IMR-90 (cell line): ENCODE data around the gene ROR2. TPM values are rescaled to one million over a fixed set of nuclear protein-coding genes. Genes with fewer than 3 reads are reported as not detected.

Source experiments
- ATAC-seq: fragments of 200-7000 bp; cut with Tn5 transposase; 2 replicates; pipeline ENCODE4 v1.9.1; 2020; ENCODE audit warnings: low read depth, mild to moderate bottlenecking, moderate library complexity
- BruUV-seq: library from RNA; stranded (reverse); fragments of 400-500 nt; replicated peaks from 2 replicates; lab custom pipeline; 2021; lab: Mats Ljungman, UMichigan
- CTCF ChIA-PET: fragments of 300-600 bp; formaldehyde crosslinking; extraction: SDS; loops from one replicate; lab custom pipeline; 2021; ENCODE audit warnings: antibody characterized with exemption; lab: Yijun Ruan, JAX
- POLR2A ChIA-PET: fragments of 300-600 bp; sonication (Branson Sonifier 250); formaldehyde crosslinking; loops from one replicate; lab custom pipeline; 2022; ENCODE audit warnings: antibody characterized with exemption; ENCODE audit not compliant: unreplicated experiment; lab: Charles Lee
- DNase-seq: peaks from one replicate; pipeline ENCODE4 v3.0.0; 2013
- H2AFZ ChIP-seq: replicated peaks from 2 replicates; pipeline ENCODE3; 2013; ENCODE audit warnings: low read length, mild to moderate bottlenecking; ENCODE audit not compliant: poor library complexity
- H2AK5ac ChIP-seq: 2 replicates; pipeline ENCODE4 v1.6.1; 2013; ENCODE audit warnings: low read depth, low read length, inconsistent platforms
- H2AK9ac ChIP-seq: replicated peaks from 2 replicates; pipeline ENCODE3; 2013; ENCODE audit warnings: mild to moderate bottlenecking, low read depth, low read length, moderate library complexity; ENCODE audit not compliant: poor library complexity
- H2BK120ac ChIP-seq: 2 replicates; pipeline ENCODE4 v1.6.1; 2013; ENCODE audit warnings: low read depth, low read length, inconsistent platforms
- H2BK15ac ChIP-seq: 3 replicates; pipeline ENCODE4 v1.6.1; 2013; ENCODE audit warnings: low read depth, low read length, inconsistent platforms
- H2BK20ac ChIP-seq: 2 replicates; pipeline ENCODE4 v1.6.1; 2013; ENCODE audit warnings: low read depth, mild to moderate bottlenecking, inconsistent platforms, low read length, moderate library complexity
- H2BK5ac ChIP-seq: 2 replicates; pipeline ENCODE4 v1.6.1; 2013; ENCODE audit warnings: mild to moderate bottlenecking, low read depth, low read length, inconsistent platforms; ENCODE audit not compliant: poor library complexity, severe bottlenecking
- H3K14ac ChIP-seq: replicated peaks from 2 replicates; pipeline ENCODE4 v1.6.1; 2013; ENCODE audit warnings: low read depth, low read length, inconsistent platforms
- H3K18ac ChIP-seq: 2 replicates; pipeline ENCODE4 v1.6.1; 2013; ENCODE audit warnings: low read depth, low read length, control low read depth
- H3K23ac ChIP-seq: 2 replicates; pipeline ENCODE4 v1.6.1; 2013; ENCODE audit warnings: low read depth, low read length, inconsistent platforms
- H3K27ac ChIP-seq: 2 replicates; pipeline ENCODE4 v1.5.1; 2013; ENCODE audit warnings: mild to moderate bottlenecking, control low read depth, low read length; ENCODE audit not compliant: insufficient read depth
- H3K27me3 ChIP-seq: 2 replicates; pipeline ENCODE4 v1.6.1; 2013; ENCODE audit warnings: low read length; ENCODE audit not compliant: control insufficient read depth, insufficient read depth
- H3K36me3 ChIP-seq: 2 replicates; pipeline ENCODE4 v1.6.1; 2013; ENCODE audit warnings: low read length, mixed read lengths; ENCODE audit not compliant: control insufficient read depth, insufficient read depth
- H3K4ac ChIP-seq: 2 replicates; pipeline ENCODE4 v1.6.1; 2013; ENCODE audit warnings: low read depth, low read length, inconsistent platforms
- H3K4me1 ChIP-seq: 2 replicates; pipeline ENCODE4 v1.6.1; 2013; ENCODE audit warnings: low read length, mixed read lengths; ENCODE audit not compliant: control insufficient read depth, insufficient read depth
- H3K4me2 ChIP-seq: 2 replicates; pipeline ENCODE4 v1.6.1; 2013; ENCODE audit warnings: low read depth, mild to moderate bottlenecking, control low read depth, low read length, moderate library complexity
- H3K4me3 ChIP-seq: 2 replicates; pipeline ENCODE4 v1.5.1; 2013; ENCODE audit warnings: low read depth, mild to moderate bottlenecking, control low read depth, low read length, moderate library complexity; ENCODE audit not compliant: insufficient read depth
- H3K56ac ChIP-seq: 2 replicates; pipeline ENCODE4 v1.6.1; 2013; ENCODE audit warnings: low read length, inconsistent platforms; ENCODE audit not compliant: insufficient read depth; ENCODE audit errors: extremely low read depth
- H3K79me1 ChIP-seq, 2 experiments: 2 replicates each; pipeline ENCODE4 v1.6.1; 2013; ENCODE audit warnings: low read length in 2 of 2, inconsistent platforms in 1 of 2, low read depth in 1 of 2
- H3K9ac ChIP-seq: 2 replicates; pipeline ENCODE4 v1.6.1; 2013; ENCODE audit warnings: low read depth, low read length, control low read depth
- H3K9me1 ChIP-seq: 2 replicates; pipeline ENCODE4 v1.6.1; 2013; ENCODE audit warnings: low read length, inconsistent platforms; ENCODE audit not compliant: insufficient read depth
- H3K9me3 ChIP-seq: 2 replicates; pipeline ENCODE4 v1.6.1; 2013; ENCODE audit warnings: low read length; ENCODE audit not compliant: control insufficient read depth, insufficient read depth
- H4K20me1 ChIP-seq: 2 replicates; pipeline ENCODE4 v1.6.1; 2013; ENCODE audit warnings: low read length, inconsistent platforms; ENCODE audit not compliant: insufficient read depth
- H4K5ac ChIP-seq: 2 replicates; pipeline ENCODE4 v1.6.1; 2013; ENCODE audit warnings: mild to moderate bottlenecking, low read depth, low read length, control low read depth
- H4K8ac ChIP-seq, 2 experiments: 2 replicates each; pipeline ENCODE4 v1.6.1; 2013; ENCODE audit warnings: low read depth in 2 of 2, low read length in 2 of 2, control low read depth in 1 of 2, inconsistent platforms in 1 of 2
- H4K91ac ChIP-seq: 2 replicates; pipeline ENCODE4 v1.6.1; 2013; ENCODE audit warnings: low read depth, low read length, inconsistent platforms; ENCODE audit not compliant: insufficient read depth
- RAD21 ChIP-seq: IDR thresholded peaks from 2 replicates; pipeline ENCODE4 v1.6.1; 2012; ENCODE audit warnings: low read length, improper control_type of control experiment
- SMC3 ChIP-seq: fragments of 150-350 bp; IDR thresholded peaks from 2 replicates; pipeline ENCODE4 v1.6.1; 2016; ENCODE audit warnings: low read depth, mild to moderate bottlenecking, antibody characterized with exemption, low read length, moderate library complexity
- WGBS, 2 experiments: methylation state at CpG; one replicate each; pipeline versions ENCODE4 v1.1.5 to v1.1.7; 2013; ENCODE audit warnings: missing lambda C conversion rate in 2 of 2; ENCODE audit not compliant: insufficient read length in 1 of 2; ENCODE audit errors: extremely low coverage in 2 of 2; 5-methylcytosine and 5-hydroxymethylcytosine counted together
- dilution Hi-C: fragments of 300-500 bp; cut with HindIII; formaldehyde crosslinking; loops from one replicate; pipeline ENCODE4 v1.14.3; 2018; ENCODE audit warnings: low sequenced_read_pairs; ENCODE audit not compliant: unreplicated experiment
- in situ Hi-C: fragments of 300-500 bp; cut with MboI; formaldehyde crosslinking; loops from 3 replicates; pipeline ENCODE4 v1.14.3; 2019; ENCODE audit warnings: low sequenced_read_pairs, inconsistent platforms, mixed read lengths
- intact Hi-C: fragments of 100-400 bp; cut with micrococcal nuclease; formaldehyde crosslinking; loops from 2 replicates; pipeline ENCODE4 v1.10.0; 2022
- polyA plus RNA-seq, 3 experiments: library from polyadenylated mRNA; depleted of rRNA; stranded (reverse); fragments of >200 nt; gene quantifications; 2 replicates each; pipeline ENCODE4 v1.2.3, GENCODE V29; 2012; ENCODE audit warnings: low replicate concordance in 1 of 3
- total RNA-seq: library from RNA; depleted of rRNA; stranded (reverse); fragments of >200 nt; gene quantifications from 2 replicates; pipeline ENCODE4 v1.2.3, GENCODE V29; 2012

ROR2 gene
- total and polyA plus RNA-seq, 2 of the 4 experiments (the other 2 are of a cell fraction): 2.3 to 4.8 TPM

GRCh38 chr9:91604451-91605179, 345.4 kb downstream of the ROR2 start:
- BruUV-seq: no TSS peak
- Histone ChIP-seq H4K5ac (no peak overlapping the region), H2AK9ac (no peak overlapping the region), H4K20me1 (no peaks in the 10 kb centered on the region), H4K91ac (no peak overlapping the region), H3K23ac (no peak overlapping the region), H2BK20ac (no peak overlapping the region), H3K9ac (no peak overlapping the region), H3K4me3 (no peak overlapping the region), H2BK5ac (no peak overlapping the region), H3K27ac (no peak overlapping the region), H4K8ac (no peak overlapping the region), H3K4me1 (no peaks in the 10 kb centered on the region), H3K14ac (no peak overlapping the region), H3K79me1 (no peaks in the 10 kb centered on the region), H3K36me3 (no peaks in the 10 kb centered on the region), H3K9me1 (no peaks in the 10 kb centered on the region), H3K18ac (no peak overlapping the region), H3K4me2 (no peak overlapping the region), H3K27me3 (peaks cover 5% of the 10 kb centered on the region), H2BK15ac (no peak overlapping the region), H2AK5ac (no peak overlapping the region), H3K4ac (no peak overlapping the region), H2BK120ac (no peak overlapping the region), H3K56ac (no peak overlapping the region), H2AFZ (no peak overlapping the region), H3K9me3 (no peaks in the 10 kb centered on the region)
- ChIA-PET POLR2A (no interaction called here), CTCF (no interaction called here)
- WGBS, 2 experiments: no CpG with 5 or more reads among the region's 3 CpGs
- TF ChIP-seq SMC3 (no peak), RAD21 (no peak)
- dilution Hi-C loops (no loop called here), intact Hi-C loops (no loop called here), in situ Hi-C loops (no loop called here)
- DNase-seq: no peak
- no peak for ATAC-seq
